SK-N-SH (cell line): ENCODE data around the gene ZNF337. TPM values are rescaled to one million over a fixed set of nuclear protein-coding genes. Genes with fewer than 3 reads are reported as not detected.

Experiments used
- CTCF ChIA-PET: fragments of 300-600, 350-600 bp; formaldehyde crosslinking; extraction: SDS; loops from one replicate; lab custom pipeline; 2021; lab: Yijun Ruan, JAX
- POLR2A ChIA-PET: fragments of 350-600 bp; sonication (Branson Sonifier 250); formaldehyde crosslinking; extraction: SDS; loops from one replicate; lab custom pipeline; 2020; ENCODE audit warnings: antibody characterized with exemption, inconsistent platforms; lab: Yijun Ruan, JAX
- DNase-seq: peaks from one replicate; pipeline ENCODE4 v3.0.0; 2012
- H2AFZ ChIP-seq: fragments of 200-600 bp; sonication (generic); 2 replicates; pipeline ENCODE4 v1.8.1; 2016; ENCODE audit warnings: antibody characterized with exemption, mild to moderate bottlenecking, low read depth
- H3F3A ChIP-seq: fragments of 200-600 bp; sonication (generic); replicated peaks from 2 replicates; pipeline ENCODE3; 2016; ENCODE audit warnings: antibody characterized with exemption, mild to moderate bottlenecking; ENCODE audit not compliant: insufficient read depth
- H3K27ac ChIP-seq, 2 experiments: fragments of 200-500 bp in 1 of 2; fragments of 200-600 bp in 1 of 2; sonication (Bioruptor generic) in 1 of 2; sonication (generic), shearing (Covaris generic) in 1 of 2; 2 replicates each; pipeline versions ENCODE4 v1.5.1 to v1.6.1; 2014 to 2016; ENCODE audit warnings: low read depth in 2 of 2, inconsistent platforms in 1 of 2, low read length in 1 of 2, mild to moderate bottlenecking in 1 of 2, mixed read lengths in 1 of 2
- H3K27me3 ChIP-seq: fragments of 200-600 bp; sonication (generic), shearing (Covaris generic); 2 replicates; pipeline ENCODE4 v1.6.1; 2016; ENCODE audit warnings: mixed run types; ENCODE audit not compliant: insufficient read depth
- H3K36me3 ChIP-seq, 2 experiments: fragments of 200-500 bp in 1 of 2; fragments of 200-600 bp in 1 of 2; sonication (Bioruptor generic) in 1 of 2; sonication (generic) in 1 of 2; replicated peaks in 1 of 2; 2 replicates each; pipeline versions ENCODE3 to v1.5.1; 2014 to 2016; ENCODE audit warnings: low read length in 1 of 2, mild to moderate bottlenecking in 1 of 2; ENCODE audit not compliant: insufficient read depth in 2 of 2, control insufficient read depth in 1 of 2
- H3K4me1 ChIP-seq, 2 experiments: fragments of 200-500 bp in 1 of 2; fragments of 200-600 bp in 1 of 2; sonication (Bioruptor generic) in 1 of 2; sonication (generic), shearing (Covaris generic) in 1 of 2; 2 replicates each; pipeline versions ENCODE4 v1.5.1 to v1.6.1; 2014 to 2016; ENCODE audit warnings: low read depth in 1 of 2, low read length in 1 of 2, mixed run types in 1 of 2; ENCODE audit not compliant: insufficient read depth in 2 of 2, control insufficient read depth in 1 of 2
- H3K4me2 ChIP-seq: fragments of 200-600 bp; sonication (generic), shearing (Covaris generic); 2 replicates; pipeline ENCODE4 v1.6.1; 2017; ENCODE audit warnings: mixed run types
- H3K4me3 ChIP-seq, 2 experiments: fragments of 200-500 bp in 1 of 2; fragments of 200-600 bp in 1 of 2; sonication (Bioruptor generic) in 1 of 2; sonication (generic), shearing (Covaris generic) in 1 of 2; 2 replicates each; pipeline versions ENCODE4 v1.5.1 to v1.8.1; 2014 to 2016; ENCODE audit warnings: low read depth in 2 of 2, inconsistent platforms in 1 of 2, low read length in 1 of 2, mild to moderate bottlenecking in 1 of 2, mixed read lengths in 1 of 2, moderate library complexity in 1 of 2
- H3K79me2 ChIP-seq: fragments of 200-600 bp; sonication (generic); 2 replicates; pipeline ENCODE4 v1.8.1; 2017; ENCODE audit warnings: mild to moderate bottlenecking; ENCODE audit not compliant: insufficient read depth
- H3K9ac ChIP-seq: fragments of 200-600 bp; sonication (generic); 2 replicates; pipeline ENCODE4 v1.6.1; 2017; ENCODE audit warnings: mixed run types
- H3K9me2 ChIP-seq: fragments of 200-600 bp; sonication (generic); 2 replicates; pipeline ENCODE4 v1.6.1; 2017; ENCODE audit warnings: mixed run types
- H3K9me3 ChIP-seq: fragments of 200-600 bp; sonication (generic); 2 replicates; pipeline ENCODE4 v1.6.1; 2017; ENCODE audit warnings: mixed run types, mild to moderate bottlenecking, moderate library complexity
- H4K20me1 ChIP-seq: fragments of 200-600 bp; sonication (generic); 2 replicates; pipeline ENCODE4 v1.6.1; 2017; ENCODE audit warnings: mild to moderate bottlenecking, mixed run types; ENCODE audit not compliant: insufficient read depth
- ELF1 ChIP-seq: IDR thresholded peaks from 2 replicates; pipeline ENCODE4 v1.4.0; 2012
- GABPA ChIP-seq: IDR thresholded peaks from 2 replicates; pipeline ENCODE4 v1.4.0; 2012; ENCODE audit warnings: low read depth, mild to moderate bottlenecking
- IRF3 ChIP-seq: fragments of 150-350 bp; IDR thresholded peaks from 2 replicates; pipeline ENCODE4 v1.6.1; 2016; ENCODE audit warnings: mild to moderate bottlenecking, low read depth, low read length
- MEF2A ChIP-seq: IDR thresholded peaks from 2 replicates; pipeline ENCODE4 v1.4.0; 2012; ENCODE audit warnings: low read depth, borderline replicate concordance
- MXI1 ChIP-seq: IDR thresholded peaks from 2 replicates; pipeline ENCODE4 v1.6.1; 2012; ENCODE audit warnings: mild to moderate bottlenecking, low read depth, low read length, improper control_type of control experiment
- NFIC ChIP-seq: IDR thresholded peaks from 2 replicates; pipeline ENCODE4 v1.4.0; 2012; ENCODE audit warnings: borderline replicate concordance
- POLR2AphosphoS5 ChIP-seq: IDR thresholded peaks from 2 replicates; pipeline ENCODE4 v1.6.1; 2012; ENCODE audit warnings: low read depth, low read length
- RAD21 ChIP-seq: IDR thresholded peaks from 2 replicates; pipeline ENCODE4 v1.6.1; 2012; ENCODE audit warnings: mild to moderate bottlenecking, low read length
- REST ChIP-seq: IDR thresholded peaks from 2 replicates; pipeline ENCODE4 v1.6.1; 2012; ENCODE audit warnings: mild to moderate bottlenecking, low read depth, low read length, moderate library complexity
- RFX5 ChIP-seq: IDR thresholded peaks from 2 replicates; pipeline ENCODE4 v1.6.1; 2012; ENCODE audit warnings: mild to moderate bottlenecking, improper control_type of control experiment, low read length
- RXRA ChIP-seq: IDR thresholded peaks from 2 replicates; pipeline ENCODE4 v1.4.0; 2012; ENCODE audit warnings: low read depth, mild to moderate bottlenecking, borderline replicate concordance
- TCF12 ChIP-seq: IDR thresholded peaks from 2 replicates; pipeline ENCODE4 v1.4.0; 2012
- USF1 ChIP-seq: IDR thresholded peaks from 2 replicates; pipeline ENCODE4 v1.4.0; 2012; ENCODE audit warnings: low read depth, borderline replicate concordance
- USF2 ChIP-seq: fragments of 150-350 bp; IDR thresholded peaks from 2 replicates; pipeline ENCODE4 v1.6.1; 2017; ENCODE audit warnings: antibody characterized with exemption, low read length, low read depth, borderline replicate concordance
- ZBTB33 ChIP-seq: IDR thresholded peaks from 2 replicates; pipeline ENCODE4 v1.4.0; 2012; ENCODE audit warnings: low read depth, borderline replicate concordance
- WGBS: methylation state at CpG from one replicate; pipeline ENCODE4 v1.1.6; 2017; ENCODE audit warnings: low lambda C conversion rate; 5-methylcytosine and 5-hydroxymethylcytosine counted together
- polyA plus RNA-seq, 3 experiments: library from polyadenylated mRNA; depleted of rRNA; stranded (reverse); fragments of >200 nt; gene quantifications; 2 replicates each; pipeline ENCODE4 v1.2.3, GENCODE V29; 2012

ZNF337 gene
- polyA plus RNA-seq, 1 of the 3 experiments (the other 2 are of a cell fraction): 16.5 TPM

- H3K4me1 ChIP-seq: no peaks in the 10 kb centered on the region; a peak in 1 of 4 replicates
- peaks cover 8% of the 10 kb centered on the region; the same call in 1 of the 2 replicates for H3K79me2 ChIP-seq
- no peaks in the 10 kb centered on the region for H3F3A ChIP-seq
- ChIA-PET CTCF (no interaction called here), POLR2A (no interaction called here)
- no peaks in the 10 kb centered on the region for H4K20me1 ChIP-seq
- no peaks in the 10 kb centered on the region for H3K9me3 ChIP-seq
- H3K9ac ChIP-seq: no peak overlapping the region
- H3K4me2 ChIP-seq: no peak overlapping the region
- H3K27me3 ChIP-seq: no peaks in the 10 kb centered on the region
- peaks cover 53 to 62% of the 10 kb centered on the region in 2 experiments for H3K36me3 ChIP-seq
- 96% methylated on average over 6 of the region's 6 CpGs for WGBS
- no peaks in the 10 kb centered on the region for H3K9me2 ChIP-seq
- no peak for DNase-seq
- no peak overlapping the region for H2AFZ ChIP-seq
- no peak for TF ChIP-seq USF2
- no peak for TF ChIP-seq RAD21
- TF ChIP-seq REST: no peak
- no peak for TF ChIP-seq USF1
- TF ChIP-seq NFIC: no peak
- TF ChIP-seq IRF3: no peak
- TF ChIP-seq POLR2AphosphoS5: no peak
- no peak for TF ChIP-seq TCF12
- no peak for TF ChIP-seq RXRA
- TF ChIP-seq ZBTB33: no peak
- no peak for TF ChIP-seq ELF1
- TF ChIP-seq RFX5: no peak
- TF ChIP-seq MEF2A: no peak
- no peak for TF ChIP-seq GABPA
- no peak for TF ChIP-seq MXI1
- no peak overlapping the region for H3K27ac ChIP-seq
- no peak overlapping the region for H3K4me3 ChIP-seq
Measured at GRCh38 chr20:25675161-25675560, 21.5 kb downstream of the ZNF337 start.
